Measurements from ENCODE around the gene LYG1. TPM values are rescaled to one million over a fixed set of nuclear protein-coding genes. Genes with fewer than 3 reads are reported as not detected.

LYG1 gene
- total and polyA plus RNA-seq, 9 of the 15 experiments (the other 6 are each of a cell fraction or from before 2014, with no cell fraction given), result 0.64 to 2.6 (median 1.2) TPM

DNA sequence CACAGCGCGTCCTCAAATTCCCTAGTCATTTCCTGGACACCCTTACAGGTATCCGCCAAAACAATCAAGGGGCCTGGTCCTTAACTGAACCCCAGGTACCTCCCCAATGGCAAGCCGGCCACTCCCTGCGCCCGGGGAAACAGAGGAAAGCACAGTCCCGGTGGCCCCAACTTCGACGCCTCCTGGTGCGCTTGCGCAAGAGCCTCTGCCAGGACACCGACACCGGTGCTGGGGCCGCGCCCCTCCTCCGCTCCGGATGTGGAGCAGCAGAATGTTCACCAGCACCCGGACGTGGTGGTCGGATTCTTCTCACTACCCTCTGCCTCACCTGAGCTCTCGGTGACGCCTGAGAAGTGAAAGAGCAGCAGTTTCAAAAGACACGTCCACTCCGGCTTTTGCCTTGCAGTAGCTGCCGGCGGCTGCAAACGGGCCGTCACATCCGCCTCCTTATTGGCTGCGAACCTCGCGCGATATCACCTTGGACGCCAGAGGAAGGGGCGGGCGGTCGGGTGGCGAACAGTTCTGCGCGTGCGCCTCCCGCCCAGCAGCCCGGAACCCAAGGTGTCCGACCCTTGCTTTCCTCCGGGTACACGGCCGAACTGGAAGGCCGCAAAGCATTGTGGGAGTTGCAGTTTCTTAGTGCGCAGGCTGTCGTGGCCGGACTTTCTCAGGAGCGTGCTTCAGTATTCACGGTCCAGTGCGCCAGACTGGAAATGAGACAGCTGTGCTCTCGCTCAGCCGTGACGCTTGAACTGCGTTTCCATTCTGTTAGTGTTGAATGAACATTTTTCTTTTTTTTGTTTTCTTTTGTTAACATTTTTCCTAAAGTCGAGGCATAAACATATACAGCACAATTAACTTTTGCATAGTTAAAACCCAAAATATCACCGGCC, 35.2 kb upstream of the LYG1 start, which contains the start of gene TXNDC9 (continued):
- TF ChIP-seq, protein P1, sequence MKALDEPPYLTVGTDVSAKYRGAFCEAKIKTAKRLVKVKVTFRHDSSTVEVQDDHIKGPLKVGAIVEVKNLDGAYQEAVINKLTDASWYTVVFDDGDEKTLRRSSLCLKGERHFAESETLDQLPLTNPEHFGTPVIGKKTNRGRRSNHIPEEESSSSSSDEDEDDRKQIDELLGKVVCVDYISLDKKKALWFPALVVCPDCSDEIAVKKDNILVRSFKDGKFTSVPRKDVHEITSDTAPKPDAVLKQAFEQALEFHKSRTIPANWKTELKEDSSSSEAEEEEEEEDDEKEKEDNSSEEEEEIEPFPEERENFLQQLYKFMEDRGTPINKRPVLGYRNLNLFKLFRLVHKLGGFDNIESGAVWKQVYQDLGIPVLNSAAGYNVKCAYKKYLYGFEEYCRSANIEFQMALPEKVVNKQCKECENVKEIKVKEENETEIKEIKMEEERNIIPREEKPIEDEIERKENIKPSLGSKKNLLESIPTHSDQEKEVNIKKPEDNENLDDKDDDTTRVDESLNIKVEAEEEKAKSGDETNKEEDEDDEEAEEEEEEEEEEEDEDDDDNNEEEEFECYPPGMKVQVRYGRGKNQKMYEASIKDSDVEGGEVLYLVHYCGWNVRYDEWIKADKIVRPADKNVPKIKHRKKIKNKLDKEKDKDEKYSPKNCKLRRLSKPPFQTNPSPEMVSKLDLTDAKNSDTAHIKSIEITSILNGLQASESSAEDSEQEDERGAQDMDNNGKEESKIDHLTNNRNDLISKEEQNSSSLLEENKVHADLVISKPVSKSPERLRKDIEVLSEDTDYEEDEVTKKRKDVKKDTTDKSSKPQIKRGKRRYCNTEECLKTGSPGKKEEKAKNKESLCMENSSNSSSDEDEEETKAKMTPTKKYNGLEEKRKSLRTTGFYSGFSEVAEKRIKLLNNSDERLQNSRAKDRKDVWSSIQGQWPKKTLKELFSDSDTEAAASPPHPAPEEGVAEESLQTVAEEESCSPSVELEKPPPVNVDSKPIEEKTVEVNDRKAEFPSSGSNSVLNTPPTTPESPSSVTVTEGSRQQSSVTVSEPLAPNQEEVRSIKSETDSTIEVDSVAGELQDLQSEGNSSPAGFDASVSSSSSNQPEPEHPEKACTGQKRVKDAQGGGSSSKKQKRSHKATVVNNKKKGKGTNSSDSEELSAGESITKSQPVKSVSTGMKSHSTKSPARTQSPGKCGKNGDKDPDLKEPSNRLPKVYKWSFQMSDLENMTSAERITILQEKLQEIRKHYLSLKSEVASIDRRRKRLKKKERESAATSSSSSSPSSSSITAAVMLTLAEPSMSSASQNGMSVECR (CRISPR knock-in tag; IDR thresholded peaks at IDR 0.05), result peak; percentile 76; the same call in 1 of the 2 replicates
- TF ChIP-seq SUPT5H (IDR thresholded peaks at IDR 0.05) (peak; percentile 96), PCBP1 (IDR thresholded peaks at IDR 0.05; ENCODE audit: low read depth, low read length, poor library complexity, severe bottlenecking) (no peak), YBX1 (IDR thresholded peaks at IDR 0.05) (no peak), TAF7 (tag; IDR thresholded peaks at IDR 0.05) (peak; percentile 69), RBM39 (optimal IDR thresholded peaks at IDR 0.05; ENCODE audit: low read depth, low read length) (no peak), XRCC4 (IDR thresholded peaks at IDR 0.05; ENCODE audit: extremely low read depth, insufficient read depth, insufficient read length) (no peak), FOS (IDR thresholded peaks at IDR 0.05; ENCODE audit: extremely low read depth, insufficient read length) (no peak), NR4A1 (CRISPR knock-in tag; IDR thresholded peaks at IDR 0.05) (no peak), NR4A1 (tag; IDR thresholded peaks at IDR 0.05) (0 out of 2 replicates have a peak, but pooled peaks have one; percentile 52), ZNF592 (IDR thresholded peaks at IDR 0.05) (0 out of 2 replicates have a peak, but pooled peaks have one; percentile 4), TFAP4 (CRISPR knock-in tag; IDR thresholded peaks at IDR 0.05; ENCODE audit: borderline replicate concordance) (peak; percentile 96), NONO (IDR thresholded peaks at IDR 0.05; ENCODE audit: low read depth in 2 of 2, low read length in 1 of 2) (no peak), ZNF76 (CRISPR knock-in tag; IDR thresholded peaks at IDR 0.05; ENCODE audit: borderline replicate concordance) (no peak)
- TF ChIP-seq, protein P2, sequence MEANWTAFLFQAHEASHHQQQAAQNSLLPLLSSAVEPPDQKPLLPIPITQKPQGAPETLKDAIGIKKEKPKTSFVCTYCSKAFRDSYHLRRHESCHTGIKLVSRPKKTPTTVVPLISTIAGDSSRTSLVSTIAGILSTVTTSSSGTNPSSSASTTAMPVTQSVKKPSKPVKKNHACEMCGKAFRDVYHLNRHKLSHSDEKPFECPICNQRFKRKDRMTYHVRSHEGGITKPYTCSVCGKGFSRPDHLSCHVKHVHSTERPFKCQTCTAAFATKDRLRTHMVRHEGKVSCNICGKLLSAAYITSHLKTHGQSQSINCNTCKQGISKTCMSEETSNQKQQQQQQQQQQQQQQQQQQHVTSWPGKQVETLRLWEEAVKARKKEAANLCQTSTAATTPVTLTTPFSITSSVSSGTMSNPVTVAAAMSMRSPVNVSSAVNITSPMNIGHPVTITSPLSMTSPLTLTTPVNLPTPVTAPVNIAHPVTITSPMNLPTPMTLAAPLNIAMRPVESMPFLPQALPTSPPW (CRISPR knock-in tag; IDR thresholded peaks at IDR 0.05), result peak; percentile 65; the same call in 1 of the 2 replicates
